HepG2 (cell line): ENCODE data around the gene TMEM170B. TPM values are rescaled to one million over a fixed set of nuclear protein-coding genes. Genes with fewer than 3 reads are reported as not detected.
A peak's percentile ranks its signal among the peaks of the same experiment; 100 is the strongest.

Experiments used
- CBX1 ChIP-seq: IDR thresholded peaks from one replicate; pipeline ENCODE4 v1.6.1; 2016; ENCODE audit warnings: antibody characterized with exemption, low read depth
- EED ChIP-seq: sonication (generic); formaldehyde crosslinking; IDR thresholded peaks from 2 replicates; pipeline ENCODE4 v1.5.0; 2020; ENCODE audit warnings: mild to moderate bottlenecking, missing genetic modification reagents
- FOXJ3 ChIP-seq: sonication (generic); formaldehyde crosslinking; IDR thresholded peaks from 2 replicates; pipeline ENCODE4 v1.4.0; 2020; ENCODE audit warnings: missing genetic modification reagents, mild to moderate bottlenecking, borderline replicate concordance
- HNF4A ChIP-seq: sonication (generic); formaldehyde crosslinking; IDR thresholded peaks from 2 replicates; pipeline ENCODE4 v1.4.0; 2020; ENCODE audit warnings: missing genetic modification reagents
- IKZF5 ChIP-seq: IDR thresholded peaks from 2 replicates; pipeline ENCODE4 v1.6.1; 2018; ENCODE audit warnings: missing genetic modification reagents, mild to moderate bottlenecking, missing compliant biosample characterization
- ISL2 ChIP-seq: sonication (generic); formaldehyde crosslinking; IDR thresholded peaks from 2 replicates; pipeline ENCODE4 v1.5.0; 2020; ENCODE audit warnings: missing genetic modification reagents
- NFE2L1 ChIP-seq: sonication (generic); formaldehyde crosslinking; IDR thresholded peaks from 2 replicates; pipeline ENCODE4 v1.4.0; 2020; ENCODE audit warnings: missing genetic modification reagents, mild to moderate bottlenecking, borderline replicate concordance
- PBX3 ChIP-seq: sonication (generic); formaldehyde crosslinking; IDR thresholded peaks from 2 replicates; pipeline ENCODE4 v1.8.1; 2023; ENCODE audit warnings: missing genetic modification reagents, inconsistent platforms, borderline replicate concordance
- TERF1 ChIP-seq: sonication (generic); formaldehyde crosslinking; IDR thresholded peaks from 2 replicates; pipeline ENCODE4 v1.8.0; 2022; ENCODE audit warnings: mild to moderate bottlenecking, missing genetic modification reagents, moderate library complexity
- TFAP4 ChIP-seq: sonication (generic); IDR thresholded peaks from 2 replicates; pipeline ENCODE4 v1.6.1; 2016; ENCODE audit warnings: low read depth, borderline replicate concordance
- TGIF2 ChIP-seq: IDR thresholded peaks from 2 replicates; pipeline ENCODE4 v1.6.1; 2016; ENCODE audit warnings: control low read depth, missing compliant biosample characterization
- ZBED4 ChIP-seq: sonication (generic); formaldehyde crosslinking; IDR thresholded peaks from 2 replicates; pipeline ENCODE4 v1.4.0; 2020; ENCODE audit warnings: missing genetic modification reagents, borderline replicate concordance
- ZFP62 ChIP-seq: sonication (generic); formaldehyde crosslinking; IDR thresholded peaks from 2 replicates; pipeline ENCODE4 v1.4.0; 2020; ENCODE audit warnings: missing genetic modification reagents
- ZNF260 ChIP-seq: sonication (generic); formaldehyde crosslinking; IDR thresholded peaks from 2 replicates; pipeline ENCODE4 v1.4.0; 2020; ENCODE audit warnings: missing genetic modification reagents, low read depth, mild to moderate bottlenecking, borderline replicate concordance
- ZNF557 ChIP-seq: sonication (generic); formaldehyde crosslinking; IDR thresholded peaks from 2 replicates; pipeline ENCODE4 v1.4.0; 2020; ENCODE audit warnings: missing genetic modification reagents
- ZNF639 ChIP-seq: conservative IDR thresholded peaks from 2 replicates; pipeline ENCODE4 v1.6.1; 2018; ENCODE audit warnings: missing genetic modification reagents
- ZNF703 ChIP-seq: sonication (generic); formaldehyde crosslinking; IDR thresholded peaks from 2 replicates; pipeline ENCODE4 v1.5.1; 2020; ENCODE audit warnings: missing genetic modification reagents, mild to moderate bottlenecking, moderate library complexity, borderline replicate concordance
- ZNF781 ChIP-seq: sonication (generic); formaldehyde crosslinking; IDR thresholded peaks from 2 replicates; pipeline ENCODE4 v1.5.1; 2020; ENCODE audit warnings: borderline replicate concordance, mild to moderate bottlenecking, missing genetic modification reagents; ENCODE audit errors: not compliant biosample characterization
- ZNF788 ChIP-seq: sonication (generic); formaldehyde crosslinking; IDR thresholded peaks from 2 replicates; pipeline ENCODE4 v1.5.0; 2020; ENCODE audit warnings: mild to moderate bottlenecking, missing genetic modification reagents, borderline replicate concordance
- polyA plus RNA-seq, 8 experiments: library from polyadenylated mRNA; depleted of rRNA in 3 of 8; stranded (reverse) in 7 of 8; unstranded in 1 of 8; fragments of >200 nt; fragmentation: Illumina TruSeq in 4 of 8; extraction: Trizol in 4 of 8; gene quantifications; 2 replicates each; pipeline versions ENCODE4 v1.2.1 to v1.2.3, GENCODE V29; 2011 to 2016; ENCODE audit warnings: low read depth in 4 of 8, missing spikeins in 1 of 8, mixed read lengths in 1 of 8; ENCODE audit not compliant: insufficient read depth in 1 of 8
- total RNA-seq, 5 experiments: library from RNA; depleted of rRNA; stranded (reverse); fragments of >200 nt; fragmentation: Illumina TruSeq; extraction: Trizol; gene quantifications; 2 replicates each; pipeline ENCODE4 v1.2.3, GENCODE V29; 2016; ENCODE audit warnings: low read depth in 1 of 5

TMEM170B gene
- total and polyA plus RNA-seq, 2 of the 13 experiments (the other 11 are each of a cell fraction or from before 2014, with no cell fraction given), result 3.3 to 9.4 TPM

GRCh38 chr6:11575408-11576033 is 38.0 kb downstream of the TMEM170B start (continued):
- TF ChIP-seq ZFP62 (CRISPR knock-in tag), result no peak
- no peak for TF ChIP-seq ISL2 (CRISPR knock-in tag)
- no peak for TF ChIP-seq ZNF260
- no peak for TF ChIP-seq FOXJ3 (CRISPR knock-in tag)
- peak; percentile 40; the same call in 1 of the 2 replicates for TF ChIP-seq ZNF788 (CRISPR knock-in tag)
- no peak for TF ChIP-seq EED (CRISPR knock-in tag)
- TF ChIP-seq ZNF703 (CRISPR knock-in tag), result no peak
- no peak for TF ChIP-seq ZNF557 (CRISPR knock-in tag)
- TF ChIP-seq CBX1, result no peak
- TF ChIP-seq ZNF639, result no peak
- peak; percentile 69; the same call in 1 of the 2 replicates for TF ChIP-seq IKZF5
- no peak for TF ChIP-seq TFAP4
- no peak for TF ChIP-seq TERF1 (CRISPR knock-in tag)
- no peak for TF ChIP-seq TGIF2
- no peak for TF ChIP-seq ZNF781 (CRISPR knock-in tag)
- TF ChIP-seq ZBED4 (CRISPR knock-in tag), result no peak; the same call in 1 of the 2 replicates
- peak; percentile 64; the same call in 1 of the 2 replicates for TF ChIP-seq HNF4A (CRISPR knock-in tag)
- no peak for TF ChIP-seq PBX3 (CRISPR knock-in tag)
- TF ChIP-seq NFE2L1 (CRISPR knock-in tag), result no peak
